ENCODE data around the gene SERPINE2. TPM values are rescaled to one million over a fixed set of nuclear protein-coding genes. Genes with fewer than 3 reads are reported as not detected.

SERPINE2 gene
- total and polyA plus RNA-seq, 7 donors = 2.1 to 20.8 (median 2.7) TPM

- peaks cover 6% of the 10 kb centered on the region for H3K4me1 ChIP-seq
- no peak for TF ChIP-seq CTCF (IDR thresholded peaks at IDR 0.05)
- H3K27me3 ChIP-seq (ENCODE audit: insufficient read depth in 3 of 3, low read length in 2 of 3) = no peaks in the 10 kb centered on the region
- intact Hi-C loops (cut with DNase I) = no loop called here
- ATAC-seq (no peak), DNase-seq (no peak)
- 60 to 71% (median 63%) methylated on average over 6 of the region's 6 CpGs for WGBS, 3 donors
- no peak overlapping the region for H3K4me3 ChIP-seq
- H3K9me3 ChIP-seq = no peaks in the 10 kb centered on the region
- no peaks in the 10 kb centered on the region for H3K36me3 ChIP-seq (ENCODE audit: insufficient read depth in 1 of 2, low read depth in 1 of 2)
- no peak overlapping the region for H3K27ac ChIP-seq
Observed at GRCh38 chr2:223952280-223952968, 86.7 kb downstream of the SERPINE2 start.

- H3K4me1 ChIP-seq = no peaks in the 10 kb centered on the region
- no peak for TF ChIP-seq CTCF (IDR thresholded peaks at IDR 0.05)
- intact Hi-C loops (cut with DNase I) = no loop called here
- no peaks in the 10 kb centered on the region for H3K36me3 ChIP-seq (ENCODE audit: insufficient read depth in 1 of 2, low read depth in 1 of 2)
- no peak overlapping the region for H3K27ac ChIP-seq
- H3K27me3 ChIP-seq (ENCODE audit: insufficient read depth in 3 of 3, low read length in 2 of 3) = no peaks in the 10 kb centered on the region
- H3K4me3 ChIP-seq = no peak overlapping the region
- H3K9me3 ChIP-seq = no peaks in the 10 kb centered on the region
- ATAC-seq = no peak
- no peak for DNase-seq
- 73 to 81% (median 79%) methylated on average over 3 of the region's 3 CpGs for WGBS, 3 donors
Observed at GRCh38 chr2:223950448-223951347, 88.4 kb downstream of the SERPINE2 start.

- DNase-seq (no peak), ATAC-seq (no peak)
- Histone ChIP-seq H3K9me3 (no peaks in the 10 kb centered on the region), H3K4me1 (no peaks in the 10 kb centered on the region), H3K4me3 (no peak overlapping the region), H3K36me3 (ENCODE audit: insufficient read depth in 1 of 2, low read depth in 1 of 2) (no peaks in the 10 kb centered on the region), H3K27me3 (ENCODE audit: insufficient read depth in 3 of 3, low read length in 2 of 3) (no peaks in the 10 kb centered on the region), H3K27ac (no peak overlapping the region)
- TF ChIP-seq CTCF (IDR thresholded peaks at IDR 0.05) = no peak
- intact Hi-C loops (cut with DNase I) = no loop called here
- 66 to 91% (median 75%) methylated on average over 3 of the region's 3 CpGs for WGBS, 3 donors
Observed at GRCh38 chr2:223949241-223949840, 89.7 kb downstream of the SERPINE2 start.

- Histone ChIP-seq H3K9me3 (no peaks in the 10 kb centered on the region), H3K27ac (no peak overlapping the region), H3K4me3 (no peak overlapping the region), H3K36me3 (ENCODE audit: insufficient read depth in 1 of 2, low read depth in 1 of 2) (no peaks in the 10 kb centered on the region), H3K27me3 (ENCODE audit: insufficient read depth in 3 of 3, low read length in 2 of 3) (no peaks in the 10 kb centered on the region), H3K4me1 (peaks cover 11% of the 10 kb centered on the region)
- DNase-seq = no peak
- no peak for ATAC-seq
- no peak for TF ChIP-seq CTCF (IDR thresholded peaks at IDR 0.05)
- intact Hi-C loops (cut with DNase I) = no loop called here
- 24 to 38% (median 32%) methylated on average over 5 of the region's 5 CpGs for WGBS, 3 donors
Observed at GRCh38 chr2:223947711-223948205, 91.3 kb downstream of the SERPINE2 start.

Measured in psoas muscle (tissue), 8 donors.